ENCODE results near the gene COBL. TPM values are rescaled to one million over a fixed set of nuclear protein-coding genes. Genes with fewer than 3 reads are reported as not detected.

Gene COBL
- total RNA-seq, 1 donor from 2014 or later, result 27.9 TPM

DNA sequence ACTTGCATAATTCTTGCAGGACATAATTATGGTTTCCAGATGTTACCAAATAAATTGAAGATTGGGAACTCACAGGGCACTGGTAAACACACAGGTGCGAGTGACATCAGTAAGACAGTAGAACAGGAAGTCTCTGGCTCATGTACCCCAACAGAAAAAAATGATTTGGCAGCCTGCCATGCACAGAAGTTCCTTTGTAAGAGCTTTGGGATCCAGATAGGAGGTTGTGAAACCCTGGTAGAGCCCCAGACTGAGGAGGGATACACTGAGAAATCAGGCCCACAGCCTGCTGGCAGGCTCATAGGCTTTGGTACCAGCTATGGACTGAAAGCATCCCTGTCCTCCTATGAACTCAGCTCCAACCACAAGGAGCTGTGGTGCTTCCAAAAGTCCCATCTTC lies 118.0 kb downstream of the COBL start:
- H3K27ac ChIP-seq, result no peak overlapping the region
- H3K4me1 ChIP-seq, result no peaks in the 10 kb centered on the region
- H3K4me3 ChIP-seq, result no peak overlapping the region
- ATAC-seq (peak in 1 of 2 donors; percentile 23), DNase-seq (no peak)
- no peaks in the 10 kb centered on the region for H3K36me3 ChIP-seq
- no peaks in the 10 kb centered on the region for H3K27me3 ChIP-seq (ENCODE audit: low read depth)
- TF ChIP-seq, protein P1, sequence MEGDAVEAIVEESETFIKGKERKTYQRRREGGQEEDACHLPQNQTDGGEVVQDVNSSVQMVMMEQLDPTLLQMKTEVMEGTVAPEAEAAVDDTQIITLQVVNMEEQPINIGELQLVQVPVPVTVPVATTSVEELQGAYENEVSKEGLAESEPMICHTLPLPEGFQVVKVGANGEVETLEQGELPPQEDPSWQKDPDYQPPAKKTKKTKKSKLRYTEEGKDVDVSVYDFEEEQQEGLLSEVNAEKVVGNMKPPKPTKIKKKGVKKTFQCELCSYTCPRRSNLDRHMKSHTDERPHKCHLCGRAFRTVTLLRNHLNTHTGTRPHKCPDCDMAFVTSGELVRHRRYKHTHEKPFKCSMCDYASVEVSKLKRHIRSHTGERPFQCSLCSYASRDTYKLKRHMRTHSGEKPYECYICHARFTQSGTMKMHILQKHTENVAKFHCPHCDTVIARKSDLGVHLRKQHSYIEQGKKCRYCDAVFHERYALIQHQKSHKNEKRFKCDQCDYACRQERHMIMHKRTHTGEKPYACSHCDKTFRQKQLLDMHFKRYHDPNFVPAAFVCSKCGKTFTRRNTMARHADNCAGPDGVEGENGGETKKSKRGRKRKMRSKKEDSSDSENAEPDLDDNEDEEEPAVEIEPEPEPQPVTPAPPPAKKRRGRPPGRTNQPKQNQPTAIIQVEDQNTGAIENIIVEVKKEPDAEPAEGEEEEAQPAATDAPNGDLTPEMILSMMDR (IDR thresholded peaks at IDR 0.05), result no peak
- H3K9me3 ChIP-seq, result peaks cover 3% of the 10 kb centered on the region
- intact Hi-C loops (cut with DNase I), result no loop called here

DNA sequence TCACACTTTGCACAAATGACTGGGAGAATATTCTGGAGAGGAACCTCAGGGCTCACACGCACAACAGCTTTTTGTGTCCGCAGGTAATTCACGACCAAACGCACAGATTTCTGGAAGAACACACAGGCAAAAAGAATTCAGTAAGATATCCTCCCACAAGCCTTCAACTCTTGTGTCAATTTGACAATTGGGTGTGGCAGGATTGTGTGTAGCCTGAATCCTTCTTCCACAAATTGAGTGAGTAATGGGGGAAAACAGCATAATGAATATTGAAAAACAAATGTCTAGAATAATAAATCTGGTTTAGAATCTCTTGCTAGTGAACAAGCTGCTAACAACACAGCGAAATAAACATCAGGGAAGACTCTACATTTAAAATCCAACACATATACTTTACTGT lies 125.6 kb downstream of the COBL start:
- no peak for DNase-seq
- TF ChIP-seq, protein P1 (IDR thresholded peaks at IDR 0.05), result no peak
- intact Hi-C loops (cut with DNase I), result no loop called here

DNA sequence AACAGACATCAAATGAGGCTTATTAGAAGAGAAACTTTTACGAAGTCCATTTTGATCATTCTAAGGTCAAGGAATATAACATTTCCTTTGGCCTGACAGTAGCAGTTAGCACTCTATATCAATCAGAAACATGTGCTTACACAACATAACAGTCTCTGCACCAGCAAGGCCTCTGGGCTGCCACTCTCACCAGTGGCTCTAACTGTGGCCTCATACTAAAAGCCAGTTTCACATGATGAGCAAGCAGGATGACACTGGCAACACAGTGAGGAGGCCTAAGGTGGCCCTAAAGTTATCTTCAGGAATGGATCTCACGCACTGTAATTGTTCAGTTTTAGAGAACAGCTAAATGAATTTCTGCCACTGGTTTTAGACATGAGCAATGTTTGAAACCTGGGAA lies 126.8 kb downstream of the COBL start:
- no peak for ATAC-seq
- Histone ChIP-seq H3K36me3 (peaks cover 4% of the 10 kb centered on the region), H3K4me1 (no peaks in the 10 kb centered on the region), H3K4me3 (no peak overlapping the region), H3K27me3 (ENCODE audit: low read depth) (no peaks in the 10 kb centered on the region), H3K27ac (no peak overlapping the region), H3K9me3 (no peaks in the 10 kb centered on the region)
- intact Hi-C loops (cut with DNase I), result no loop called here
- TF ChIP-seq, protein P1 (IDR thresholded peaks at IDR 0.05), result no peak
- no peak for DNase-seq

More for the DNA sequence above, 125.6 kb downstream of the COBL start:
- Histone ChIP-seq H3K9me3 (no peaks in the 10 kb centered on the region), H3K36me3 (peaks cover 4% of the 10 kb centered on the region), H3K27ac (no peak overlapping the region), H3K27me3 (ENCODE audit: low read depth) (no peaks in the 10 kb centered on the region), H3K4me3 (no peak overlapping the region), H3K4me1 (no peaks in the 10 kb centered on the region)
- no peak for ATAC-seq

DNA sequence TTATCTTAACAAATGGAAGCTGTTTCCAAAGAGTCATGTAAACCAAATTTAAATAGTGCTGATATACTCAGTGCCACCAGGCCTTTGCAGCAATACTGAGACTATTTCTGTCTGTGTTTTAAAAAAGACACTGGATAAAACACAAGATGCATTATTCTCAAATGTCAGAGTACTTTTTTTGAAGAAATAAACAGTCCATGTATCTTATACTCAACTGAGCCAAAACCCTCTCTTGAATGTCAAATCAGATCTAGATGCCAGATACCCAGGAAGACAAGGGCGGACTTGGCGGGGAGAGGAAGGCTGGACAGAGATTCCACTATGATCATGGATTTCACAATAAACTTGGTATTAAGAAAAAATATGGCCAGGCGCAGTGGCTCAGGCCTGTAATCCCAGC lies 127.6 kb downstream of the COBL start:
- H3K27ac ChIP-seq, result no peak overlapping the region
- TF ChIP-seq, protein P1 (IDR thresholded peaks at IDR 0.05), result no peak
- no peak overlapping the region for H3K4me3 ChIP-seq
- peaks cover 4% of the 10 kb centered on the region for H3K36me3 ChIP-seq
- intact Hi-C loops (cut with DNase I), result no loop called here
- H3K27me3 ChIP-seq (ENCODE audit: low read depth), result no peaks in the 10 kb centered on the region
- H3K4me1 ChIP-seq, result no peaks in the 10 kb centered on the region
- H3K9me3 ChIP-seq, result no peaks in the 10 kb centered on the region
- ATAC-seq (no peak), DNase-seq (no peak)

DNA sequence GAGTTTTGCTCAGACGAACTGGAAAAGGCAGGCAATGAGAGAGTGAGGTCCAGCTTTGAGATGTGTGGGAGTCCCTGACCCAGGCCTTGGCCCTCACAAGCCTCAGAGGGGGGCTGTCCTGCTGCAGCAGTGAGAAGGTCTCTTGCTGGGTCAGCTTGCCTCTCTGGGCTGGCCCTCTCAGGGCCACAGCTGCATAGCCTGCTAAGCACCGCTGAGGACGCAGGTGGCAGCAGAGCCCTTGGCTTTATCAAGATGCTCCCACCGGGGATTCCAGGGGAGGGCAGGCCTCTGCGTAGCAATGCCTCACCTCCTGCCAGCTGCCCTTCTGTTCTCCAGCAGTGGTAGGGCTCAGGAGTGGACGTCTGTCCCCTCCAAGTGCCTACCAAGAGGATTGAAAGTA lies 128.7 kb downstream of the COBL start:
- Histone ChIP-seq H3K27me3 (ENCODE audit: low read depth) (no peaks in the 10 kb centered on the region), H3K4me3 (no peak overlapping the region), H3K27ac (no peak overlapping the region), H3K36me3 (peaks cover 4% of the 10 kb centered on the region), H3K9me3 (no peaks in the 10 kb centered on the region), H3K4me1 (no peaks in the 10 kb centered on the region)
- TF ChIP-seq, protein P1 (IDR thresholded peaks at IDR 0.05), result no peak
- ATAC-seq (peak; percentile 40 to 62), DNase-seq (no peak)
- intact Hi-C loops (cut with DNase I), result no loop called here

DNA sequence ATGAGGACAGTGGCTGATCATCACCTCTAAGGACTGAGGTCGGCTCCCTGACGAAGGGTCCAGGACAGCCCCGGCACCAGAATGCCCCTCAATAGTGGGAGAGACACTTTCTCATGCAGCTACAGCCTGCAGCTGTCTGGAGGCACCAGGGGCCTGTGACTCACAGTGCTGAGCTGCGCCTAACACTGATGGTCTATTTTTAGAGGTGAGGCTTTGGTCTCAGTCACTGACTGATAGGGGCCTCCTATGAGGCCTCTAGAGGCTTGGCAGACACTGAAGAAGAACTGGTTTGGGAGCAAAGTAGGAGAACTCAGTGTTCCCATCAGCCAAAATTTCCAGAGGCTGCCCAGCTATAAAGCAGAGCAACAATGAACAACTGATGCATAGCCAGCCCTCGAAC lies 130.1 kb downstream of the COBL start:
- no peaks in the 10 kb centered on the region for H3K27me3 ChIP-seq (ENCODE audit: low read depth)
- TF ChIP-seq, protein P1 (IDR thresholded peaks at IDR 0.05), result no peak
- H3K4me3 ChIP-seq, result no peak overlapping the region
- no peaks in the 10 kb centered on the region for H3K4me1 ChIP-seq
- ATAC-seq (peak; percentile 43 to 64), DNase-seq (no peak)
- H3K9me3 ChIP-seq, result no peaks in the 10 kb centered on the region
- H3K27ac ChIP-seq, result no peak overlapping the region
- H3K36me3 ChIP-seq, result peaks cover 4% of the 10 kb centered on the region
- intact Hi-C loops (cut with DNase I), result no loop called here
